ENCODE data around the gene SORCS2.
"Not testable (repeated sequence)": the region's sequence is repeated elsewhere in the genome, so short reads cannot be mapped to it uniquely, and the experiment has no call there.

SORCS2 gene

DNA sequence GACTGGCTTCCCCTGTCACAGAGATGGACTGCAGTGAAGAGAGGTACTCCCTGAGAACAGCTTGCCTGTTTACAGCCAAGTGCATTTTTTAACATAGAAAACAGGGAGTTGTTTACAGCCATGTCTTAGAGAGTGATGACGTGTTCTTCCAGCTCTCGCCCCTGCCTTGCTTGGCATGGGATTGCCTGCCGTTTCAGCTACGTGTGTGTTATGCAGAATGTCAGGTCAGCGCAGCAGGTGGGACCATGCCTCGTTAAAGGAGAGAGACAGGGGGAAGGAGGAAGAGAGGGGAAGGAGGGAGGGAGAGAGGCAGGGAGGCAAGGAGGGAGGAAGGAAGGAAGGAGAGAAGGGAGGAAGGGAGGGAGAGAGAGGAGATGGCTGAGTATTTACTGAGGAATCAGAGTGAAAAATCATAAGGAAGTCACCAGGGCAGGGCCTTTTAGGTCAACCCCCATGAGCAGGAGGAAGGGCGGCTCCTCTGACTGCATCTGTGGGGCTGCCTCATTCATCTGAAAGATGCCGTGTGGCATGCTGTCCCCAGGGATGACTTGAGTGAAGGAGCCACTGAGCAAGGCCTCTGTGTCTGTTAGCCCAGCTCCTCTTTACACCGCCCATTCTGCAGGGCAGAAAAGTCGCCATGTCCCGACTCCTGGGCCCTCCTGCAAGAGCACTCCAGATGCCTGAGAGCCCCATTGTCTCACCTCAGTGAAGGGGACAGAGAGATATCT lies 382.1 kb downstream of the SORCS2 start:
- Mint-ChIP-seq H3K36me3 (ENCODE audit: low read depth) (peaks cover 3% of the 10 kb centered on the region), H3K27me3 (ENCODE audit: low read depth) (no peaks in the 10 kb centered on the region), H3K4me3 (no peak overlapping the region), H3K27ac (no peak overlapping the region), H3K9me3 (peaks cover 42% of the 10 kb centered on the region), H3K4me1 (ENCODE audit: low read depth) (no peaks in the 10 kb centered on the region)
- no peak for DNase-seq (ENCODE audit: low spot score)

- H3K36me3 Mint-ChIP-seq (ENCODE audit: low read depth) = peaks cover 3% of the 10 kb centered on the region
- no peak for DNase-seq (ENCODE audit: low spot score)
- no peak overlapping the region for H3K27ac Mint-ChIP-seq
- H3K4me1 Mint-ChIP-seq (ENCODE audit: low read depth) = no peaks in the 10 kb centered on the region
- no peak overlapping the region for H3K4me3 Mint-ChIP-seq
- peaks cover 48% of the 10 kb centered on the region for H3K9me3 Mint-ChIP-seq
- H3K27me3 Mint-ChIP-seq (ENCODE audit: low read depth) = no peaks in the 10 kb centered on the region
Measured at GRCh38 chr4:7575426-7575825, 383.1 kb downstream of the SORCS2 start.

- not testable (repeated sequence) for H3K4me1 Mint-ChIP-seq (ENCODE audit: low read depth); H3K27ac Mint-ChIP-seq; DNase-seq (ENCODE audit: low spot score); H3K36me3 Mint-ChIP-seq (ENCODE audit: low read depth); H3K27me3 Mint-ChIP-seq (ENCODE audit: low read depth); H3K4me3 Mint-ChIP-seq
- peaks cover 51% of the 10 kb centered on the region for H3K9me3 Mint-ChIP-seq
Measured at GRCh38 chr4:7577361-7578039, 385.2 kb downstream of the SORCS2 start.

GRCh38 chr4:7581477-7581876 lies 389.1 kb downstream of the SORCS2 start:
- Mint-ChIP-seq H3K27me3 (ENCODE audit: low read depth) (no peaks in the 10 kb centered on the region), H3K36me3 (ENCODE audit: low read depth) (peaks cover under 1% of the 10 kb centered on the region), H3K27ac (no peak overlapping the region), H3K9me3 (peaks cover 36% of the 10 kb centered on the region), H3K4me1 (ENCODE audit: low read depth) (no peaks in the 10 kb centered on the region), H3K4me3 (no peak overlapping the region)
- DNase-seq (ENCODE audit: low spot score) = no peak

- no peaks in the 10 kb centered on the region for H3K27me3 Mint-ChIP-seq (ENCODE audit: low read depth)
- no peaks in the 10 kb centered on the region for H3K36me3 Mint-ChIP-seq (ENCODE audit: low read depth)
- H3K27ac Mint-ChIP-seq = no peak overlapping the region
- H3K4me3 Mint-ChIP-seq = no peak overlapping the region
- no peak for DNase-seq (ENCODE audit: low spot score)
- H3K4me1 Mint-ChIP-seq (ENCODE audit: low read depth) = no peaks in the 10 kb centered on the region
- H3K9me3 Mint-ChIP-seq = peaks cover 26% of the 10 kb centered on the region
Measured at GRCh38 chr4:7582313-7583097, 390.2 kb downstream of the SORCS2 start.

GRCh38 chr4:7584098-7584497 lies 391.8 kb downstream of the SORCS2 start:
- Mint-ChIP-seq H3K9me3 (peaks cover 11% of the 10 kb centered on the region), H3K4me3 (no peak overlapping the region), H3K27me3 (ENCODE audit: low read depth) (no peaks in the 10 kb centered on the region), H3K4me1 (ENCODE audit: low read depth) (no peaks in the 10 kb centered on the region), H3K36me3 (ENCODE audit: low read depth) (no peaks in the 10 kb centered on the region), H3K27ac (no peak overlapping the region)
- no peak for DNase-seq (ENCODE audit: low spot score)

DNA sequence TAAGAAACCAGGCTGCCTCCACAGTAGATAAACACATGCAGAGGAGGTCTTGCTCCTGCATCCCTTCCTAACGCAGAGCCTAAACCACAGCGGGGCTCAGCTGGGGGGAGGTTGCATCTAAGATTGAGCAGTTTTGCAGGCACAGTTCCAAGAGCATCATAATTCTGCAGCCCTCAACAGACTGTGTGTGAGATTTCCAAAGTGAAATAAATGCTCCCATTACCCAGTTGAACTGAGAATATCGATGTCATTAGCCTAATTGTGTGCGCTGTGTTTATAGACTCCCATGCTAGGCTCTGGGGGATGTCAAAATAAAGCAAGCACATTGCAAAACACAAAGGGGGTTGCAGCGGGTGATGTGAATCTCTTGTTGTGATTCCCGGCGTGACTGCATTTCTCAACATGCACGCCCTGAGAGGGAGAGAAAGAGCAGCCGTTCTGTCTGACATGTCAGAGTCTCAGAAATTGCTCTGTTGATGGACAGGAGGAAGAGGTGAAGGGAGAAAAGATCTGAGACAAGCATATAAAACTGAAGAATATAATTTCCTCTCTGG lies 392.3 kb downstream of the SORCS2 start:
- Mint-ChIP-seq H3K4me1 (ENCODE audit: low read depth) (no peaks in the 10 kb centered on the region), H3K9me3 (peaks cover 6% of the 10 kb centered on the region), H3K27ac (no peak overlapping the region), H3K36me3 (ENCODE audit: low read depth) (no peaks in the 10 kb centered on the region), H3K27me3 (ENCODE audit: low read depth) (no peaks in the 10 kb centered on the region), H3K4me3 (no peak overlapping the region)
- no peak for DNase-seq (ENCODE audit: low spot score)

- no peaks in the 10 kb centered on the region for H3K27me3 Mint-ChIP-seq (ENCODE audit: low read depth)
- no peak overlapping the region for H3K27ac Mint-ChIP-seq
- H3K9me3 Mint-ChIP-seq = no peaks in the 10 kb centered on the region
- no peak for DNase-seq (ENCODE audit: low spot score)
- no peaks in the 10 kb centered on the region for H3K4me1 Mint-ChIP-seq (ENCODE audit: low read depth)
- no peaks in the 10 kb centered on the region for H3K36me3 Mint-ChIP-seq (ENCODE audit: low read depth)
- H3K4me3 Mint-ChIP-seq = no peak overlapping the region
Measured at GRCh38 chr4:7585768-7586167, 393.4 kb downstream of the SORCS2 start.

GRCh38 chr4:7587433-7588405 lies 395.4 kb downstream of the SORCS2 start:
- Mint-ChIP-seq H3K27me3 (ENCODE audit: low read depth) (no peaks in the 10 kb centered on the region), H3K36me3 (ENCODE audit: low read depth) (no peaks in the 10 kb centered on the region), H3K27ac (no peak overlapping the region), H3K9me3 (no peaks in the 10 kb centered on the region), H3K4me3 (no peak overlapping the region), H3K4me1 (ENCODE audit: low read depth) (no peaks in the 10 kb centered on the region)
- no peak for DNase-seq (ENCODE audit: low spot score)

DNA sequence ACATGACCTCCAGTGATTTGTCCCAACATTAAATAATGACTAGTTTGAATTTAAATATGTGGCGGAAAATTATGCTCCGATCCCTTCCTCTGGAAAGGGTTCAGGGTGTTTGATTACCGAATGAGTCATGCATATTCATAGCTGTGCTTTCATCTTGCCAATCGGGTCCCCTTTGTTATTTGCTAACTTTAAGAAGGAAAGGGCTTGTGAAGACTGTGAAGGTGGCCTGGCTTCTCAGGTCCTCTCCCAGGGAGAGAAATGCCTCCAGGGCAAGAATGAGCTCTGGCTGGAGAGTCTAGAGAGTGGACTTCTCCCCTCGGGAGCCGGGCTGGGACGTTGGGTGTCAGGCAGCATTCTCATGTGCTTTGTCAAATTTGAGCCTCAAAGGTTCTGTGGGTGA lies 397.9 kb downstream of the SORCS2 start:
- H3K36me3 Mint-ChIP-seq (ENCODE audit: low read depth) = no peaks in the 10 kb centered on the region
- no peaks in the 10 kb centered on the region for H3K4me1 Mint-ChIP-seq (ENCODE audit: low read depth)
- H3K4me3 Mint-ChIP-seq = no peak overlapping the region
- no peak overlapping the region for H3K27ac Mint-ChIP-seq
- H3K9me3 Mint-ChIP-seq = no peaks in the 10 kb centered on the region
- no peak for DNase-seq (ENCODE audit: low spot score)
- H3K27me3 Mint-ChIP-seq (ENCODE audit: low read depth) = no peaks in the 10 kb centered on the region

GRCh38 chr4:7590899-7591298 lies 398.6 kb downstream of the SORCS2 start:
- Mint-ChIP-seq H3K9me3 (no peaks in the 10 kb centered on the region), H3K4me3 (no peak overlapping the region), H3K27ac (no peak overlapping the region), H3K4me1 (ENCODE audit: low read depth) (no peaks in the 10 kb centered on the region), H3K36me3 (ENCODE audit: low read depth) (no peaks in the 10 kb centered on the region), H3K27me3 (ENCODE audit: low read depth) (no peaks in the 10 kb centered on the region)
- DNase-seq (ENCODE audit: low spot score) = no peak

GRCh38 chr4:7591409-7592053 lies 399.2 kb downstream of the SORCS2 start:
- DNase-seq (ENCODE audit: low spot score) = no peak
- Mint-ChIP-seq H3K9me3 (no peaks in the 10 kb centered on the region), H3K4me3 (no peak overlapping the region), H3K4me1 (ENCODE audit: low read depth) (no peaks in the 10 kb centered on the region), H3K36me3 (ENCODE audit: low read depth) (no peaks in the 10 kb centered on the region), H3K27me3 (ENCODE audit: low read depth) (no peaks in the 10 kb centered on the region), H3K27ac (no peak overlapping the region)
